GM10847 (cell line): ENCODE measurements around the gene IMMP2L.

ENCODE experiments used
- POLR2A ChIP-seq: IDR thresholded peaks from 2 replicates; pipeline ENCODE4 v1.6.1; 2011; ENCODE audit not compliant: insufficient read length; ENCODE audit errors: extremely low read depth

The IMMP2L gene

DNA sequence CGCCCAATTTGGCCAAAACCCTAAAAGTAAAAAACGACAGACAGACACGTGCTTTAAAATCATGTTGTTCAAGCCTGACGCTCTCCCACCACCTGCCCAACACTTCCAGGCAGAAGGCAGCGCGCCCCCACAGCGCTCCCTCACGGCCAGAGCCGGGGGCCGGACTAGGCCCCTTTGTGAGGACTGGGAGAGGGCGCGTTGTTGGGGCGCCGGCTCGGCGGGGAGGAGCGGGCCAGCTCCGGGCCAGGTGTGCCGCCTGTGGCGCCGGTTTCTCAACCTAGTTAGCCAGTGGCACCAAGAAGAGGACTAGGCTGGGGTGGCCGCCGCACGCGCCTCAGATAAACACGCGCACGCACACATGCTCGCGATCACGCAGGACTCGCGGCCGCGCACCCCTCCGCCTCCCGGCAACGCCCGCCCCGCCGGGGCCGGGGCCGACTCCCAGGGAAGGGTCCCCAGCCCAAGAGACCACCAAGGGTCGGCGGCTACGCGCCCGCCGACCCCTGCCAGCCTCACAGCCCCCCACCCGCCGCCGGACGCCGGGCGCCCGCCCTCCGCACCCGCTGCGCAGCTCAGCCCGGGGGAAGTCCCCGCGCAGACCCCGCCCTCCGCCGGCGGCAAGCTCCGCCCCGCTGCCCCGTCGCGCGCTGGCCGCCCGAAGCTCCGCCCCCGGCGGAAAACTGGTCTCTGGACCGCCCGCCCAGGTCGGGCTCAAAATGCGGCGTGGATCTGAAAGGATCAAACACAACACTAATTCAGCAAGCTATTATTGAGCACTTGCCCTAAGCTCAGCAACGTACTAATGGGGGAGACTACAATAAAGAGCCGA, at the start of gene IMMP2L:
IMMP2L (minus strand) TSS at position 589 of the 829 bp plus-strand sequence.
- no peak for TF ChIP-seq POLR2A

DNA sequence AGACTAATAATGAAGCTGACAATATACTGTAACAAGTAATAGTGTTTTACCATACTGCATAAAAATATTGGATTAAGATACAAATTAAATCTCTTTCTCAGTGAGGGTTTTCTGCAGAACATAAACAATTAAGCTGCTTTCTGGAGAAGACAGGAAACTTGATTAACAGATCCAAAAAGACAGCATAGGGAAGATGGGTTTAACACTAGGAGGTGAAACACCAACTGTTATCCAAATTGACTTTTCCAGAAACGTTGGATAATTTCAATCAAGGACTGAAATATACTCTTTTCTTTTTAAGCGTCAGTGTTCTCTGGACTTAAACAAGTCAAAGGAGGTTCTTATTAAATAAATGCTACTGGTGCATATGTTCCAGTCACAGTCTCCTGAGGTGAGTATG, 45.3 kb upstream of the IMMP2L start:
- TF ChIP-seq POLR2A, result no peak

DNA sequence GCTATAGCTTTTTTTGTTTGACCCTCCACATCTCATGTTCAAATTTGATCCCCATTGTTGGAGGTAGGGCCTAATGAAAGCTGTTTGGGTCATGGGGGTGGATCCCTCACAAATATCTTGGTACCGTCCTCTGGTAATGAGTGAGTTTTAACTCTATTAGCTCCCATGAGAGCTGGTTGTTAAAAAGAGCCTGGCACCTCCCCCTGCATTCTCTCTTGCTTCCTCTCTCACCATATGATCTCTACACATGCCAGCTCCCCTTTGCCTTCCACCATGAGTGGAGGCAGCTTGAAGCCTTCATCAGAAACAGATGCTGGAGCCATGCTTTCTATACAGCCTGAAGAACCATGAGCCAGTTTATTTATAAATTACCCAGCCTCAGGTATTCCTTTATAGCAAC, 43.0 kb upstream of the IMMP2L start:
- no peak for TF ChIP-seq POLR2A

DNA sequence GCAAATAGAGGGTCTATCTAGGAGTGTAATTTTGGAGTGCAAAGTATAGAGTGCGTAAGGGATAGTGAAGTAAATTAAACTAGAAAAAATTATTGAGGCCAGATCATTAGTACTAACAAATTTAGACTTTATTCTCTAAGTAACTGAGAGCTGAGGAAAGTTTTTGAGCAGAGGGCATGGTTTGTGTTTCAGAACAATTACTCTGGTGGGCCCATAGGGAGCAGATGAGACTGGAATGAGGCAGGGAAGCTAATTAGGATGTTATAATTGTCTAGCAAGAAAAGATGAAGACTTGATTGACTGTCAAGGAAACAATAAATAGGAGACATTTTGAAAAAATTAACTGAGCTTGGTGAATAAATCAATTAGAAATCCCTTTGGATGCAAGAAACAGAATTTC, 37.8 kb upstream of the IMMP2L start:
- TF ChIP-seq POLR2A, result no peak

DNA sequence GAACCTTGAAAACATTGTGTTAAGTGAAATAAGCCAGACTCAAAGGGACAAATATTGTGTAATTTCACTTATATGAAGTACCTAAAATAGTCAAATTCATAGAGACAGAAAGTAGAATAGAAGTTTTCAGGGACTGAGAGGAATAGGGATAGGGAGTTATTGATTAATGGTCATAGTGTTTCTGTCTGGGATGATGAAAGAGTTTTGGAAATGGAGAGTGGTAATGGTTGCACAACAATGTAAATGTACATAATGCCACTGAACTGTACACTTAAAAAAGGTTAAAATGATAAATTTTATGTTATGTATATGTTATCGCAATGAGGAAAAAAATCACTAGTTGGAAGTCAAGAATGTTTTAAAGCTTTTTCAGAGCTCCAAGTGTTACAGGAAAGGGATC, 33.5 kb upstream of the IMMP2L start:
- TF ChIP-seq POLR2A, result no peak

DNA sequence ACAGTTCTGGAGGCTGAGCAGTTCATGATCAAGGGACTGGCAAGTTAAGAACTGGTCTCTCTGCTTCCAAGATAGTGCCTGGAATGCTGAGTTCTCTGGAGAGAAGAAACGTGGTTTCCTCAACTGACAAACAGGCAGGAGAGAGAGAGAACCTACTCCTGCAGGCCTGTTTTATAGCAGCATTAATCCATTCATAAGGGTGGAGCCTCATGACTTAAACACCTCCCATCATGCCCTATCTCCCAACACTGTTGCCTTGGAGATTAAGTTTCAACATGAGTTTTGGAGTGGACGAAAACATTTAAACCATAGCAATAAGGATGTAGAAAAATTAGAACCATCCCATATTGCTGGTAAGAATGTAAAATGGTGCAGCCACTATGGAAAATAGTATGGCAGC, 32.3 kb upstream of the IMMP2L start:
- TF ChIP-seq POLR2A, result no peak

DNA sequence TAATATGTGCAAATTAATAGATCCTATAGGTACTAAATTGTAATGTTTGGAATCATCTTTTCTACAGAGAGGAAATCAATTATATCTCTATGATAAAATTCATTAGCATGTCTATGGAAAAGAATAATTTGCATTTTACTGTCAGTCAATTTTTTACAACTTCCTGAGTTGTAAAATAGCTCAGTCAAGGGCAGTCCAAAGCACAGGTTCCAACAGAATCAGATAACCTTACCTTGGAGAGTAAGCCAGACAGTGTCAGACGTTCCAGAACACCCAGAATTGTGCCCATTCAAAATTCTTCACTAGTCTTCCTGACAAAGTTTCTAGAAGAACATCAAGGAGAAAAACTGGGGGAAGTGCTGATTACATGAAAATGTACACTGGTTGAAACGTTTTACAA, 31.1 kb upstream of the IMMP2L start:
- no peak for TF ChIP-seq POLR2A

DNA sequence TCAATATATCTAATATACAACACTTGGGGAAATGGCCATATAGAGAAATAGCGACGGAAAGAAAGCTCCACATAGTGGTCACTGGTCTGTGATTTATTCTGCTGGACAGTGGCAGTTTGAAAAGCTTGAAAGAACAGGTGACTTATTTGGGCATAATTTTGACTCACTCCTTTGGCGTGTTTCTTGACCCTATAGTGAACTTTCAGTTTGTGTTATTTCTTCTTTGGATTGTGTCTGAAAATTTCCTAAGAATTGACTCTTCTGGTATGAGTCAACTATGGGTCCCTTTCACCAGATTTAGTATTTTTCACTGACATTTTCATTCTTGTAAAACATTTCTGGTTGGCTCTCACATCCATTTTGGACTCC, 25.8 kb upstream of the IMMP2L start:
- no peak for TF ChIP-seq POLR2A

DNA sequence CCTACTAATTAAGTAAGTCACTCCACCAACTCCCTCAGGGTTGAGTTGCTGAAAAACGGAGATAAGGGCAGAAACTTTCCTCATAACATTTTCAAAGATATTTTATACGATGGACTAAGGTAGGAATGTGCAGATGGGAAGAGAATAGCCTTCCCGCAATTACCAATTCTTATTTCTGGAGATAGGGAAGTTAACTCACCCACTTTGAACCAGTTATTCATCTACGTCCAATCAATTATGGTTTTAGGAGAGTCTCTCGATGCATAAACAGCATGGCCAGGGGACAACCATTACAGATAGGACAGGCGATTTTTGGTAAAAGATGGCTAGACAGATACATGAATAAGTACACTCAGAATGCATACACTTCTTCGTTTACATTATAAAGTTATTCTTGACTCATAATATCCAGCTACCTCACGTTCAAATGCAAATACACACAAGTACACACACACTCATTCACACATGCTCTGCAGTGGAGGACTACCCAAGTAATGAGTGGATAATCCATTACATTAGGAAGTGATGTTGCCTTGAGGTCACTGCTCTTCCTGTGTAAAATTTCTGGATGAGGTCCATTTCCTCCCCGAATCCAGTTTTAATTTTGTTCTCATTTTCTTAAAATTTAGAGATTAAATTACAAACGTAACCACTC, 25.2 kb upstream of the IMMP2L start:
- no peak for TF ChIP-seq POLR2A

DNA sequence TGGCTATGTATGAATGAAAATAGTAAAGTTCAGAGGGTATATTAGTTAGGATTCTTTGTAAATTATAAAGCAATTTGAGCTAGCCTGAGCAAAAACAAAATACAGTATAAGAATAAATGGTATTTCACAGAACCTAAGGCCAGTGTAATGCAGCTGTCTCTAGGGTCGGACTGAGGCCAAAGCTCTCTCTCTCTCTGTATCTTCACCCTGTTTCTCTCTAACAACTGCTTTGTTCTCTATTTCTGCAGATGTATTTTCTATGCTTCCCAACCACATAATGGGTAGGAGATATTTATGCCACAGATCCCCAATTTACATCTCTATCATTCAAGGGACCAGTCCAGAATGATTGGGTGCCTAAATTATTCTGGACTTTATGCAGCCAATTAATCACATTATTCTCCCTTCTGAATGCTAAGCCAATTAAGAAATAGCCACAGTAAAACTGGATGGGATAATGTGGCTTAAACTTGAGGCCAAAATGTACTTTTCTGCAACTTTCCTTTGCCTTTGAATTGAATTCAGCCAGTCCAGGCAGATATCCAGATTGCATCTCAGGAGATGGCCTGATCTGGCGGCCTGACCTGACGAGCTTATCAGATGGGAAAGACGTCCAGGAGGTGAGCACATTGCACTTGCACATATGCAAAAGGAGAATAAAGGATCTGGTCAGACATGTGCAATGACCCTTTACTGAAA, 24.6 kb upstream of the IMMP2L start:
- no peak for TF ChIP-seq POLR2A

DNA sequence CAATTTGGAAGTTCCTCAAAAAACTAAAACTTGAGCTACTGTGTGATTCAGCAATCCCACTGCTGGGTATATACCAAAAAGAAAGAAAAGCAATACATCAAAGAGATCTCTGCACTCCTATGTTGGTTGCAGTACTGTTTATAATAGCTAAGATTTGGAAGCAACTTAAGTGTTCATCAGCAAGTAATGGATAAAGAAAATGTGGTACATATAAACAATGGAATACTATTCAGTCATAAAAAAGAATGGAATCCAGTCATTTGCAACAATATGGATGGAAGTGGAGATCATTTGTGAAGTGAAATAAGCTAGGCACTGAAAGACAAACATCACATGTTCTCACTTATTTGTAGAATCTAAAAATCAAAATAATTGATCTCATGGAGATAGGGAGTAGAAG, 16.5 kb upstream of the IMMP2L start:
- no peak for TF ChIP-seq POLR2A

DNA sequence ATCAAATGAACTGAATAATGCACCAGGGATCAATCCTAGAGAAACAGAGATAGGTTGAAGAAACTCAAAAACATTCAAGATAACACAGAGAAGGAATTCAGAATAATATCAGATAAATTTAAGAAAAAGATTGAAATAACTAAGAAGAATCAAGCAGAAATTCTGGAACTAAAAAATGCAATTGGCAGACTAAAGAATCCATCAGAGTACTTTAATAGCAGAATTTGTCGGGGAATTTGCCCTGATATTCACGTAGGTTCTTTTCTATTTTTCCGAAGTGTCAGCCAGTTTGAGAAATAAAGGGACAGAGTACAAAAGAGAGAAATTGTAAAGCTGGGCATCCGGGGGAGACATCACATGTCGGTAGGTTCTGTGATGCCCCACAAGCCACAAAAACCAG, 9.4 kb upstream of the IMMP2L start:
- no peak for TF ChIP-seq POLR2A

DNA sequence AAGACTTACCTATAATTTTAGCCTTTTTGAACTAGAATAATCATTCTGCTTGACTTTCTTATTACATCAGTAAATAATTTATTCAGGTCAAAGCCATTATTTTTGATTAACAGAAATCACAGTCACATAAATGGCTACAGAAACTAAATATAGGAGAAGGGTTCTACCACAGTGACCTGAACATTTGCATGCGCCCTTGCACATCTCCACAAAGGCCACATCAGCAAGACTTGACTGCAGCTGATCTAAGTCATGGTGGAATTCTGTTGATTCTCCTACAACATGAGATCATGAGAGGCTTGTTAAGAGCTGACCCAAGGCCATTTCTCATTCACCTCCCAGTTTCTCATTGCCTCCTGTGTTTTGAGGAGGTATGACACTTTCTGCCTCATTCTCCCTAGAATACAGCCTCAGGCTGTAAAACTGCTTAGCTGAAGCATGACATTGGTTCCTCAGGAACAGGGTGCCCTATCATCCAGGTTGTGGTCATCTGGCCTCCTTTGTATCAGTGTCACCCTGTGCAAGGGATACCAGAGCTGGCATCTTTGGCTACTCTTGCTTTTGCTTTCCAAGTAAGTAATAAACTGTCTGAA, 6.7 kb upstream of the IMMP2L start:
- TF ChIP-seq POLR2A, result no peak

DNA sequence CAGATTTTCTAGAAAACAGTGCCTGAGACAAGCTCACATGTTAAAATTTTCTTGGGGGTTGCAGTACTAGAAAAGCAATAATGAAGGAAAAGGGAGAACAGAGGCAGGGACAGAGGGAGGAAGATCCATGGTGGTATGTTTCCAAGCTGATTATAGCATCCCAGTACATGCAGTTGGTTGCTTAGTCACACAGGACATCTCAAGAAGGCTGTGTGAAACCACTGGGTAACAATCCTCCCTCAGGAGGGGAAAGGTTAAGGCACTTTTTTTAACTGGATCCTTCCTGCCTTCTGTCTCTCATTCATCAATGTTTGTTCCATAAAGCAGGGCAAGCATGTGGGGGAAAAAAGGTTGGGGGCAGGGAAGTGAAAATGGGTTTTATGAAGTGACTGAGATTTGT, 6.1 kb upstream of the IMMP2L start:
- TF ChIP-seq POLR2A, result no peak

DNA sequence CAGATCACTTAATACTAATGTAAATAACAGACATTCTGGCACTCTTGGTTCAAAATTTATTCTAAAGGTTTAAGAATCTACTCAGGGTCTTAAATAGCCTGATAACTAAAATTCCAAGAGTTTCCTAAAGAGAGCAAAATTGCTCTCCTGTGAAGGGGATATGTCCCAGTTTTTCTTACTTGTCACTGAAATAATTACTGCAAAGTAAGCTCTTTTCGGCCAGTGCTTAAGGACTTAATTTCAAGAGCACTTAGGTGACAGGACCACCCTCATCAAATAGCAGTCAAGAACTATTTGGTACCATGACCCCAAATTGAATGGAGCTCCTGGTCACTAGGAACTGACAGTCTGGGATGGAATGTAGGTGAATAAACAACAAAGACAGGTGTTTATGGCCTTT, 1.8 kb upstream of the IMMP2L start:
- TF ChIP-seq POLR2A, result no peak

DNA sequence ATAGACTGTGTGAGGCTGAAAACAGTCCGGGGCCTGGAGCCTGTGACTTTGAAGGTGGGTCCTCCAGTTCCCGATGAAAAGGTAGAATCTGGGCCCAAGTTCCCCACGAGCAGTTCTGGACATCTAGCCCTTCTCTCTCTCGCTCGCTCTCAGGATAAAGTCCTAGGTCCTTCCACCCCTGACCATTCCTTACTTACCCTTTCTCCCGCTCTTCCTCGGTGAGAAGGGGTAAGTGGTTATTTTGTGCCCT, 713 bp downstream of the IMMP2L start:
- TF ChIP-seq POLR2A, result no peak
